ENCODE results near the gene EIF4E1B.
A peak's percentile ranks its signal among the peaks of the same experiment; 100 is the strongest.

DNA sequence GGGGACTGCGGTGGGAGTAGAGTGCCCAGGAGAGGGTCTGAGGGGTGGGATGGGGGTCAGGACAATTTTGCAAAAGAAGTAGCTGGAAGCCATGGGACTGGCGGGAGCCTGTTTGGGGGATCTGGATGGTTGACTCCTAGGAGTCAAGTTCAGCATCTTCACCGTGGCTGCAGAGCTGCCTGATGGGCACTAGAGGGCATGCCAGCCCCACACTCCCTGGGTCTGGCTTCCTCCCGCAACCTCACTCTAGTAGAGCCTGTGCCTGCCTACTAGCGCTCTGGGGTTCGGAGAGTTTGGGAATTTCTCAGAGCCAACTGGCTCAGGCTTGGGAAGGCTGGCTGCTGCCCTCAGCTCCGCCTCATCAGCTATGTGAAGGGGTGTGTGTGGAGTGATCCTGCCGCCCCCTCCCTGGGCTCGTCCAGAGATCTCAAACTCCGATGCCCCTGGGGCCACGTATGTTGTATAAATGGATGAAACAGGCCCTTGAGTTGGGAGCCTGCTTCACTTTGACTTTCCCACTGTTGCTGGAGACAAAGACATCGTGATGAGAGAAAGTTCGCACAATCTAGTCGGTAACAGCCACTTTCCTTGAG is 27.6 kb downstream of the EIF4E1B start:
- TF ChIP-seq, protein P1, sequence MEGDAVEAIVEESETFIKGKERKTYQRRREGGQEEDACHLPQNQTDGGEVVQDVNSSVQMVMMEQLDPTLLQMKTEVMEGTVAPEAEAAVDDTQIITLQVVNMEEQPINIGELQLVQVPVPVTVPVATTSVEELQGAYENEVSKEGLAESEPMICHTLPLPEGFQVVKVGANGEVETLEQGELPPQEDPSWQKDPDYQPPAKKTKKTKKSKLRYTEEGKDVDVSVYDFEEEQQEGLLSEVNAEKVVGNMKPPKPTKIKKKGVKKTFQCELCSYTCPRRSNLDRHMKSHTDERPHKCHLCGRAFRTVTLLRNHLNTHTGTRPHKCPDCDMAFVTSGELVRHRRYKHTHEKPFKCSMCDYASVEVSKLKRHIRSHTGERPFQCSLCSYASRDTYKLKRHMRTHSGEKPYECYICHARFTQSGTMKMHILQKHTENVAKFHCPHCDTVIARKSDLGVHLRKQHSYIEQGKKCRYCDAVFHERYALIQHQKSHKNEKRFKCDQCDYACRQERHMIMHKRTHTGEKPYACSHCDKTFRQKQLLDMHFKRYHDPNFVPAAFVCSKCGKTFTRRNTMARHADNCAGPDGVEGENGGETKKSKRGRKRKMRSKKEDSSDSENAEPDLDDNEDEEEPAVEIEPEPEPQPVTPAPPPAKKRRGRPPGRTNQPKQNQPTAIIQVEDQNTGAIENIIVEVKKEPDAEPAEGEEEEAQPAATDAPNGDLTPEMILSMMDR (conservative IDR thresholded peaks at IDR 0.05 in 1 of 2, IDR thresholded peaks at IDR 0.05 in 1 of 2; ENCODE audit: low read depth in 1 of 2, low read length in 2 of 2), result peak; percentile 81 to 89
- no peak for TF ChIP-seq EZH2 (IDR thresholded peaks at IDR 0.05; ENCODE audit: low read length, missing control alignments)
